K562 treated with DMSO at 1 percent for 4 hours (cell line): ENCODE measurements around the gene KRT38. TPM values are rescaled to one million over a fixed set of nuclear protein-coding genes. Genes with fewer than 3 reads are reported as not detected.

Experiments
- total RNA-seq: library from RNA; unstranded; fragments of 300-600 nt; gene quantifications from 2 replicates; pipeline ENCODE4 v1.2.3, GENCODE V29; 2022; ENCODE audit not compliant: insufficient read depth

Gene KRT38
- total RNA-seq = not detected in 2 replicates

GRCh38 chr17:41440531-41441033 is at the start of gene KRT38:
Gene KRT38, minus strand, starts transcription at chr17:41440983. Its CDS starts 62 bp downstream, at chr17:41440921.

DNA sequence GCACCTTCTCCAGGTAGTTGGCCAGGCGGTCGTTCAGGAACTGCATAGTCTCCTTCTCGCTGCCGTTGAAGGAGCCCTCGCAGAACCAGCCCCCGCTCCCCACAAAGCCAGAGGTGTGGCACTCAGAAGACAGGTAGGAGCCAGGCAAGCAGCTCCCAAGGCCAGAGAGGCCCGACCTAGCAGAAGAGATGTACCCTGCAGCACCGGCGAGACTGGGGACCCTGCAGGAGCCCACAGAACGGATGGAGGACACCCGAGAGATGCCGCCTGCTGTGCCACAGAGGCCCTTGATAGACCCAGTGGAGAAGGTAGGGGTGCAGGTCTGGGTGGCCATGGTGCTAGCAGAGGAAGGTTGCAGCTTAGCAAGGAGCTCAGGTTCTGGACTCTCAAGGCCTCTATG is 48.7 kb upstream of the KRT38 start, which contains the start of gene KRT36:
Gene KRT36, minus strand, starts transcription at position 380 of the 400 bp plus-strand sequence. Its CDS starts 46 bp downstream, at position 334.

GRCh38 chr17:41481036-41481435 is 40.3 kb upstream of the KRT38 start, which contains the start of gene KRT35:
Gene KRT35, minus strand, starts transcription at chr17:41481151. Its CDS starts 54 bp downstream, at chr17:41481097.

DNA sequence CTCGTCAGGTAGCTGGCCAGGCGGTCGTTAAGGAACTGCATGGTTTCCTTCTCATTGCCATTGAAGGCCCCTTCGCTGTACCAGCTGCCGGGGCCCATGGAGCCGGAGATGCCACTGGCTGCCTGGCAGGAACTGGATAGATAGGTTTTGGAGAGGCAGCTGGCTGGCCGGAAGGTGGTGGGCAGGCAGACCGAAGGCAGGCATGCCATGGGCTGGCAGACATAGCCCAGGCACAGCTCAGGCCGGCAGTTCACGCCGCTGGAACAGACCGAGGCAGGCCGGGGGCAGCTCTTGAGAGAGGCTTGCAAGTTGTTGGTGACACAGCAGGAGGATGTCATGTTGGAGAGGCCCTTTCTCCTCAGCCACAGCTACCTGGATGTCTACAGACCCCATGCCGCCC is 26.2 kb upstream of the KRT38 start, which contains the start of gene KRT32:
Gene KRT32, minus strand, starts transcription at position 399 of the 400 bp plus-strand sequence. Its CDS starts 61 bp downstream, at position 338.

DNA sequence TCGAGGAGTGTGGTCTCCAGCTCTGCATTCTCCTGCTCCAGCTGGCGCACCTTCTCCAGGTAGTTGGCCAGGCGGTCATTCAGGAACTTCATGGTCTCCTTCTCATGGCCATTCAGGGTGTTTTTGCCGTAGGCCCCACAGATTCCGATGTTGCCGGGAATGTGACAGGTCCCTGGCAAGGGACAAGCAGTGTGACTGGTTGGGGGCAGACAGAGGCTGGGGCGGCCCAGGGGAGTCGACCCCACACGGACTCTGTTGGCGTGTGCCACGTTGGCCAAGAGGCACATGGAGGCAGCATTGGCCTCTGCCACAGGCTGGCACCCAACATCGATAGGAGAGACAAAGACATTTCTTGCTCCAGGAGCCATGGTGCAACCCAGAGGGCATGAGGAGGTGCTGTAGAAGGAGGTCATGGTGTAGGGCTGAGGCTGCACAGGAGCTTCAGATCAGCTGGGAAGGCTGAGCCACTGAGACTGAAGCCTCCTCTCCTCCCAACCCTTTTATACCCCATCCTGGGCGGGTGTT is 16.6 kb downstream of the KRT38 start, which contains the start of gene KRT37:
Gene KRT37, minus strand, starts transcription at position 475 of the 525 bp plus-strand sequence. Its CDS starts 62 bp downstream, at position 413.

DNA sequence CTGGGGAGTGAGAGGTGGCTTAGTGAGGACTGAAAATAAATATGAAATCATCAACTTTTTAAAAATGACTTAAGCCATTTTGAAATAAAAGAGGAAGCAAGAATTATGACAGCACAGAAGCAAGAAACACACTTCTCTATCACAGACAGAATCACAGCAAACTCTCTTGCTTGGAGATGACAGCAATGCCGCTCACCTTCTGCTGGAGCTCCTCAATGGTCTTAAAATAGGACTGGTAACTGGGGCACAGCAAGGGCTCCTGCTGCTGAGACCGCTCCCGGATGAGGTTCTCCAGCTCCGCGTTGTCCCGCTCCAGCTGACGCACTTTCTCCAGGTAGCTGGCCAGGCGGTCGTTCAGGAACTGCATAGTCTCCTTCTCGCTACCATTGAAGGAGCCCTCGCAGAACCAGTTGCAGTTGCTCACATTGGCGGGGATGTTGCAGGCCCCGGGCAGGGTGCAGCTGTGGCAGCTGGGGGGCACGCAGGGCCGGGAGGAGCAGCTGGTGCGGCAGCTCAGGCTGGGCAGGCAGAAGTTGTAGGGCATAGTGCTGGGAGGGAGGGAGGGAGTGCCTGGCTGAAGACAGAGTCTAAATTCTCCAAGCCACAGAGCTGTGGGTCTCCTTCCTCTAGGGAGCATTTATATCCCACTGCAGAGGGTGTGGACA is 43.7 kb downstream of the KRT38 start, which contains the start of gene KRT31:
Gene KRT31, minus strand, starts transcription at position 613 of the 665 bp plus-strand sequence. Its CDS starts 69 bp downstream, at position 544.

Other genes starting within 250 kb of the KRT38 start
- not detected in 2 replicates for gene KRTAP9-2, start 214.3 kb downstream of the KRT38 start, total RNA-seq
- gene KRTAP9-3, start 208.5 kb downstream of the KRT38 start, total RNA-seq = not detected in 2 replicates
- gene KRTAP9-8, start 203.0 kb downstream of the KRT38 start, total RNA-seq = not detected in 2 replicates
- gene KRTAP9-4, start 191.3 kb downstream of the KRT38 start, total RNA-seq = not detected in 2 replicates
- gene KRTAP9-9, start 185.6 kb downstream of the KRT38 start, total RNA-seq = not detected in 2 replicates
- gene KRTAP9-6, start 175.6 kb downstream of the KRT38 start, total RNA-seq = not detected in 2 replicates
- not detected in 2 replicates for gene KRTAP9-7, start 165.3 kb downstream of the KRT38 start, total RNA-seq
- not detected in 2 replicates for gene KRTAP29-1, start 138.1 kb downstream of the KRT38 start, total RNA-seq
- not detected in 2 replicates for gene KRTAP16-1, start 131.7 kb downstream of the KRT38 start, total RNA-seq
- gene KRTAP17-1, start 125.3 kb downstream of the KRT38 start, total RNA-seq = not detected in 2 replicates
- not detected in 2 replicates for gene KRT33A, start 90.2 kb downstream of the KRT38 start, total RNA-seq
- not detected in 2 replicates for gene KRT33B, start 71.2 kb downstream of the KRT38 start, total RNA-seq
- gene KRT34, start 58.7 kb downstream of the KRT38 start, total RNA-seq = not detected in 2 replicates
- not detected in 2 replicates for gene KRT31, start 43.4 kb downstream of the KRT38 start, total RNA-seq
- gene KRT37, start 16.4 kb downstream of the KRT38 start, total RNA-seq = not detected in 2 replicates
- not detected in 2 replicates for gene KRT32, start 26.4 kb upstream of the KRT38 start, total RNA-seq
- gene KRT35, start 40.2 kb upstream of the KRT38 start, total RNA-seq = not detected in 2 replicates
- gene KRT36, start 48.9 kb upstream of the KRT38 start, total RNA-seq = not detected in 2 replicates
- not detected in 2 replicates for gene KRT13, start 64.6 kb upstream of the KRT38 start, total RNA-seq
- 1.0 TPM in 1 of 2 replicates, not detected in the other for gene KRT15, start 77.9 kb upstream of the KRT38 start, total RNA-seq
- 155 and 171 TPM in 2 replicates for gene KRT19, start 87.3 kb upstream of the KRT38 start, total RNA-seq
- not detected in 2 replicates for gene KRT9, start 131.1 kb upstream of the KRT38 start, total RNA-seq
- gene KRT14, start 145.9 kb upstream of the KRT38 start, total RNA-seq = not detected in 2 replicates
- not detected in 2 replicates for gene KRT16, start 171.8 kb upstream of the KRT38 start, total RNA-seq
- gene KRT17, start 183.6 kb upstream of the KRT38 start, total RNA-seq = not detected in 2 replicates
- gene EIF1, start 247.9 kb upstream of the KRT38 start, total RNA-seq = 1,253 and 1,263 TPM in 2 replicates